ENCODE results near the gene DGKZ.

The DGKZ gene

GRCh38 chr11:46387919-46388618, 40.8 kb downstream of the DGKZ start:
- peaks cover 36% of the 10 kb centered on the region for H3K27me3 Mint-ChIP-seq
- H3K4me3 Mint-ChIP-seq = no peak overlapping the region
- no peak overlapping the region for H3K27ac Mint-ChIP-seq
- no peaks in the 10 kb centered on the region for H3K9me3 Mint-ChIP-seq
- peaks cover 1% of the 10 kb centered on the region for H3K36me3 Mint-ChIP-seq
- H3K4me1 Mint-ChIP-seq = peaks cover 28% of the 10 kb centered on the region

- H3K27me3 Mint-ChIP-seq = peaks cover 38% of the 10 kb centered on the region
- no peak overlapping the region for H3K4me3 Mint-ChIP-seq
- H3K4me1 Mint-ChIP-seq = peaks cover 30% of the 10 kb centered on the region
- no peaks in the 10 kb centered on the region for H3K9me3 Mint-ChIP-seq
- H3K36me3 Mint-ChIP-seq = peaks cover 1% of the 10 kb centered on the region
- H3K27ac Mint-ChIP-seq = no peak overlapping the region
Observed at GRCh38 chr11:46388619-46389449, 41.6 kb downstream of the DGKZ start.

- Mint-ChIP-seq H3K4me3 (peak overlapping the region; percentile 30), H3K36me3 (peaks cover 1% of the 10 kb centered on the region), H3K27ac (no peak overlapping the region), H3K4me1 (peaks cover 30% of the 10 kb centered on the region), H3K9me3 (no peaks in the 10 kb centered on the region), H3K27me3 (peaks cover 38% of the 10 kb centered on the region)
Observed at GRCh38 chr11:46389450-46390330, 42.4 kb downstream of the DGKZ start.

GRCh38 chr11:46390331-46391171, 43.3 kb downstream of the DGKZ start:
- Mint-ChIP-seq H3K4me1 (peaks cover 30% of the 10 kb centered on the region), H3K27ac (no peak overlapping the region), H3K36me3 (peaks cover 1% of the 10 kb centered on the region), H3K4me3 (no peak overlapping the region), H3K9me3 (no peaks in the 10 kb centered on the region), H3K27me3 (peaks cover 36% of the 10 kb centered on the region)

GRCh38 chr11:46391186-46391577, 43.9 kb downstream of the DGKZ start:
- Mint-ChIP-seq H3K9me3 (no peaks in the 10 kb centered on the region), H3K27ac (no peak overlapping the region), H3K36me3 (peaks cover 1% of the 10 kb centered on the region), H3K27me3 (peaks cover 31% of the 10 kb centered on the region), H3K4me1 (peaks cover 30% of the 10 kb centered on the region), H3K4me3 (no peak overlapping the region)

GRCh38 chr11:46391578-46392420, 44.5 kb downstream of the DGKZ start, which contains the start of gene CHRM4:
TSS of gene CHRM4 (minus strand) at chr11:46391776. CDS start at chr11:46386557, 5,219 bp downstream.
- H3K36me3 Mint-ChIP-seq = peaks cover 1% of the 10 kb centered on the region
- peaks cover 24% of the 10 kb centered on the region for H3K27me3 Mint-ChIP-seq
- peaks cover 23% of the 10 kb centered on the region for H3K4me1 Mint-ChIP-seq
- H3K27ac Mint-ChIP-seq = peak within 1 kb of the TSS; percentile 70
- peak within 1 kb of the TSS; percentile 68 for H3K4me3 Mint-ChIP-seq
- H3K9me3 Mint-ChIP-seq = no peaks in the 10 kb centered on the region

GRCh38 chr11:46392421-46393230, 45.4 kb downstream of the DGKZ start:
- Mint-ChIP-seq H3K4me3 (peak overlapping the region; percentile 68), H3K36me3 (peaks cover 3% of the 10 kb centered on the region), H3K9me3 (no peaks in the 10 kb centered on the region), H3K27ac (peak overlapping the region; percentile 70), H3K27me3 (peaks cover 20% of the 10 kb centered on the region), H3K4me1 (peaks cover 22% of the 10 kb centered on the region)

GRCh38 chr11:46393231-46393616, 46.0 kb downstream of the DGKZ start:
- H3K4me3 Mint-ChIP-seq = peak overlapping the region; percentile 68
- H3K27me3 Mint-ChIP-seq = peaks cover 16% of the 10 kb centered on the region
- H3K36me3 Mint-ChIP-seq = peaks cover 4% of the 10 kb centered on the region
- H3K9me3 Mint-ChIP-seq = no peaks in the 10 kb centered on the region
- H3K4me1 Mint-ChIP-seq = peaks cover 18% of the 10 kb centered on the region
- H3K27ac Mint-ChIP-seq = no peak overlapping the region

- Mint-ChIP-seq H3K9me3 (no peaks in the 10 kb centered on the region), H3K27ac (no peak overlapping the region), H3K4me3 (no peak overlapping the region), H3K36me3 (peaks cover 4% of the 10 kb centered on the region), H3K27me3 (peaks cover 14% of the 10 kb centered on the region), H3K4me1 (peaks cover 13% of the 10 kb centered on the region)
Observed at GRCh38 chr11:46393759-46394158, 46.5 kb downstream of the DGKZ start.

- peak overlapping the region; percentile 70 for H3K27ac Mint-ChIP-seq
- peaks cover 6% of the 10 kb centered on the region for H3K27me3 Mint-ChIP-seq
- peaks cover 7% of the 10 kb centered on the region for H3K4me1 Mint-ChIP-seq
- no peaks in the 10 kb centered on the region for H3K9me3 Mint-ChIP-seq
- peaks cover 6% of the 10 kb centered on the region for H3K36me3 Mint-ChIP-seq
- no peak overlapping the region for H3K4me3 Mint-ChIP-seq
Observed at GRCh38 chr11:46397526-46397925, 50.3 kb downstream of the DGKZ start.

GRCh38 chr11:46402957-46403902, 56.0 kb downstream of the DGKZ start:
- peak overlapping the region; percentile 62 for H3K27ac Mint-ChIP-seq
- peaks cover 15% of the 10 kb centered on the region for H3K36me3 Mint-ChIP-seq
- H3K4me3 Mint-ChIP-seq = no peak overlapping the region

GRCh38 chr11:46404476-46405017, 57.3 kb downstream of the DGKZ start:
- no peak overlapping the region for H3K4me3 Mint-ChIP-seq
- no peaks in the 10 kb centered on the region for H3K9me3 Mint-ChIP-seq
- H3K27me3 Mint-ChIP-seq = no peaks in the 10 kb centered on the region
- no peak overlapping the region for H3K27ac Mint-ChIP-seq
- peaks cover 17% of the 10 kb centered on the region for H3K36me3 Mint-ChIP-seq
- H3K4me1 Mint-ChIP-seq = no peaks in the 10 kb centered on the region

More at GRCh38 chr11:46402957-46403902, 56.0 kb downstream of the DGKZ start:
- Mint-ChIP-seq H3K4me1 (no peaks in the 10 kb centered on the region), H3K27me3 (no peaks in the 10 kb centered on the region), H3K9me3 (no peaks in the 10 kb centered on the region)

Data from activated naive CD4-positive, alpha-beta T cell treated with anti-CD3 and anti-CD28 coated beads, Interleukin-2, amount 50 U/mL, for 24 hours (primary cell).